Aorta (tissue), 5 donors: ENCODE data around the gene CAMK2A. TPM values are rescaled to one million over a fixed set of nuclear protein-coding genes. Genes with fewer than 3 reads are reported as not detected.

Experiments used
- ATAC-seq: fragments of 200-7000 bp; cut with Tn5 transposase; one replicate; pipeline ENCODE4 v1.9.1; 2022; ENCODE audit warnings: moderate library complexity; ENCODE audit not compliant: low FRiP score
- DNase-seq, 2 donors: peaks; one replicate each; pipeline ENCODE4 v3.0.0-alpha.2; 2020
- H3K27ac ChIP-seq, 2 donors: one replicate each; pipeline ENCODE4 v1.5.1; 2013; ENCODE audit warnings: low read length in 2 of 2, mild to moderate bottlenecking in 2 of 2, moderate library complexity in 2 of 2, control low read depth in 1 of 2, inconsistent platforms in 1 of 2, low read depth in 1 of 2
- H3K27me3 ChIP-seq, 2 donors: one replicate each; pipeline ENCODE4 v1.6.1; 2013; ENCODE audit warnings: control low read depth in 1 of 2, low read length in 1 of 2, mild to moderate bottlenecking in 1 of 2, moderate library complexity in 1 of 2; ENCODE audit not compliant: insufficient read depth in 2 of 2, control insufficient read depth in 1 of 2
- H3K36me3 ChIP-seq, 2 donors: one replicate each; pipeline ENCODE4 v1.6.1; 2013; ENCODE audit warnings: control low read depth in 1 of 2, low read length in 1 of 2, mild to moderate bottlenecking in 1 of 2; ENCODE audit not compliant: insufficient read depth in 2 of 2, control insufficient read depth in 1 of 2
- H3K4me1 ChIP-seq, 2 donors: one replicate each; pipeline ENCODE4 v1.6.1; 2013; ENCODE audit warnings: low read length in 2 of 2, control low read depth in 1 of 2, mild to moderate bottlenecking in 1 of 2, moderate library complexity in 1 of 2; ENCODE audit not compliant: insufficient read depth in 2 of 2, control insufficient read depth in 1 of 2
- H3K4me3 ChIP-seq, 2 donors: one replicate each; pipeline ENCODE4 v1.5.1; 2013; ENCODE audit warnings: low read length in 2 of 2, control low read depth in 1 of 2, mild to moderate bottlenecking in 1 of 2
- H3K9me3 ChIP-seq: one replicate; pipeline ENCODE4 v1.6.1; 2013; ENCODE audit warnings: mild to moderate bottlenecking, low read length; ENCODE audit not compliant: control insufficient read depth
- WGBS, 2 donors: extraction: QIAGEN DNeasy Blood & Tissue Kit; methylation state at CpG; one replicate each; pipeline ENCODE4 v1.1.7; 2013; 5-methylcytosine and 5-hydroxymethylcytosine counted together
- intact Hi-C, 2 donors: fragments of 100-400 bp; cut with DNase I; formaldehyde crosslinking; loops; one replicate each; pipeline versions ENCODE4 v1.14.2 to v1.15.0; 2022
- polyA plus RNA-seq, 2 donors: library from polyadenylated mRNA; stranded (reverse); fragments of 200-250 nt; gene quantifications; one replicate each; pipeline ENCODE4 v1.2.3, GENCODE V29; 2013
- total RNA-seq, 2 donors: library from RNA; stranded (reverse); fragmentation: NEBNext Ultra II Directional; extraction: Animal tissue kit (Norgen Biotek cat#: 25700); gene quantifications; one replicate each; pipeline ENCODE4 v1.2.1, GENCODE V29; 2021
- donor health status: healthy with polysubstance abuse.
- donor health status: Bipolar disorder and iron deficiency.
- donor health status: DM: no; HTN: no; CAD: no.
- donor health status: DM: no; HTN: no; CAD: no.
- donor health status: DM: yes; HTN: yes; CAD: no.

The CAMK2A gene
- total and polyA plus RNA-seq, 4 donors, result 0.13 to 0.36 (median 0.15) TPM; not detected in 1

DNA sequence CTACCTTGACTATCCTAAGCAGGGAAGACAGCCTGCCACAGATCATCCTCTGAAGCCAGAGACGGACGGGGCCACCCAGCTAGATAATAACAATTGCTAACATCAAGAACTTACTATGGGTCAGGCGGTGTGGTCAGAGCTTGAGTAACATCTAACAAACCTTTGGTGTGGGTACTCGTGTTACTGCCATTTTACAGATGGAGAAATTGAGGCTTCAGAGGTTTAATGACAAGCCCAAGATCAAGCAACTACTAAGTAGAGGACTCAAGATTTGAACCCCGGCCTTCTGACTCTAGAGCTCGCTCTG, 29.9 kb upstream of the CAMK2A start:
- no peak overlapping the region for H3K27ac ChIP-seq
- no peaks in the 10 kb centered on the region for H3K4me1 ChIP-seq
- WGBS, 2 donors, result 96 to 97% methylated on average over 6 of the region's 6 CpGs
- H3K27me3 ChIP-seq, result no peaks in the 10 kb centered on the region
- no peaks in the 10 kb centered on the region for H3K36me3 ChIP-seq
- DNase-seq, result no peak
- H3K9me3 ChIP-seq, result no peaks in the 10 kb centered on the region
- ATAC-seq, result no peak
- intact Hi-C loops, result no loop called here
- no peak overlapping the region for H3K4me3 ChIP-seq

DNA sequence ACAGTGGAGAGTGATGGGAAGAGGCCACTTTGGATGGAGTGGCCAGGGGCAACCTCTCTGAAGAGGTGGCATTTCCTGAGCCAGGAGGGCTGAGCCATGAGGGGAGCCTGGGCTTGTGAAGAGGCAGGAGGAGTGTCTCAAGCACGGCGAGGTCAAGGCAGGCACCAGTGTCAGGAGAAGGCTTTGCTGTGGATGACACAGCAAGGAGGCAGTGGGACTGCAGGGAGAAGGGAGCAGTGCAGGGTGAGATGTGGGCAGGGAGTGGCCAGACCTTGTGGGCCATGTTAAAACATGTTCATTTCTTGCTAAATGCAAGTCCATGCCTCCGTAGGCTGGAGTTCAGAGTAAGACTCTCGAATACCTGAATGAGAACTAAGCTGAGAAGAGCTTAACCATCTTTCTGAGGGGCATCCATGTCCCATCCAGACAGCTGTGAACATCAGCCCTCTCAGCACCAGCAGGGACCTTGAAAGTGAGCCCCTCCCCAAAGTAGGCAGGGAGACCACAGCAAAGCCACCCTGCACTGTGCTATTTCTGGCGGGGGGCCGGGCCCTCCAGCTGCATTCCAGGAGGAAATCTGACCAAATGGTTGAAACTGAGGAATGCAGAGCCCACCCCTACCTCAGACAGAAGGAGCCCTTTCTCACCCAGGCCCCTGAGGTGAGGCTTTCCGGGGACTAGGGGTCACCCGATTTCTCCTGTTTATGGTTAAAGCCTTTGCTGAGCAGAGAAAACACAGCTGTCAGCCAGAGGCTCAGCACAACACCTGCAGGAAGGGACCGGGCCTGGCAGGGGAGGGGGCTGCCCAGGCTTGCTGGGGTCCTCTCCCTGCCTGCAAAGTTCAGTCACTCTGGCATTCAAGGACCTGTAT, 29.3 kb upstream of the CAMK2A start:
- H3K9me3 ChIP-seq, result no peaks in the 10 kb centered on the region
- H3K27ac ChIP-seq, result no peak overlapping the region
- DNase-seq, result no peak
- intact Hi-C loops, result no loop called here
- H3K36me3 ChIP-seq, result no peaks in the 10 kb centered on the region
- WGBS, 2 donors, result 78 to 81% methylated on average over 9 of the region's 9 CpGs
- no peak for ATAC-seq
- H3K27me3 ChIP-seq, result no peaks in the 10 kb centered on the region
- no peaks in the 10 kb centered on the region for H3K4me1 ChIP-seq
- no peak overlapping the region for H3K4me3 ChIP-seq

DNA sequence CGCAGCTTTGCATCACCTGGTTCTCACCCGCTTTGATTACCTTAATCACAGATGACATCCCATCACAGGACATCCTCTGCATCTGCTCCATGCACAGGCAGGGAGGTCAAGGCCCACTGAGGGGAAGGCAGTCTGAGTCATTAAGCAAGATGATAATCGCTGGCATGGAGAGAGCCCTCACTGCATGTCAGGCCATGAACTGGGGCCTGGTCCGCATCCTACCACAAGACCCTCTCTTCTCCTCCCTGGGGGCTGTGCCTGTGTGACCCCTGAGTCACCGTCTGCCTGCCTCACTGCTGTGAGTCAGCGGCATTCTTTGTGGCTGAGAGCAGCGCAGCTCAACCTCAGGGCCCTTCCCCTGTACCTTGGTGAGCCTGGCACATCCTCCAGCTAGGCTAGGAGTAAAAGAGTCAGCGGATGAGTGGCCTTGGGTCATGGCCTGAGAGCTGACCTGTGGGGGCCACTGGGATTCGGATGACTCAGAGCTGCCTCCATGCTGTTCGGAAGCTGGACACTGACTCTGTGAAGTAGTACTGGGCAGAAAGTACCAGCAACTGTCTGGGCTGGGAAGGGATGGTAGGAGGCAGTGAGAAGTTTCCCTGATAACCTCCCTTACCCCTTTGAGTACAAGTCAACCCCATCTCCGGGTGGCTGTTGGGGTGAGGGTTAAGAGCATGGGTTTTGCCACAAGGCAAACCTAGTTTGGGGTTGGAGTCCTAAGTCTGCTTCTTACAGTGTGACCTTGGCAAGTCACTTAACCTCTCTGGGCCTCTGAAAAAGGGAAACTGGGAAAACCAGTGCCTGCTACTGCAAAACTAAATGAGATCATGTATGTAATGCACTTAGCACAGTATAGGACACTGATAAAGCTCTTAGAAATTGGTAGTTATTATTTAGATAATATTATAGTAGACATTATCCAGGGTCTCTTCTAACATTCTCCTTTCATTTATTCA, 27.8 kb upstream of the CAMK2A start:
- 86 to 90% methylated on average over 11 of the region's 11 CpGs for whole genome bisulfite sequencing, 2 donors
- no peaks in the 10 kb centered on the region for H3K9me3 ChIP-seq
- no peaks in the 10 kb centered on the region for H3K4me1 ChIP-seq

DNA sequence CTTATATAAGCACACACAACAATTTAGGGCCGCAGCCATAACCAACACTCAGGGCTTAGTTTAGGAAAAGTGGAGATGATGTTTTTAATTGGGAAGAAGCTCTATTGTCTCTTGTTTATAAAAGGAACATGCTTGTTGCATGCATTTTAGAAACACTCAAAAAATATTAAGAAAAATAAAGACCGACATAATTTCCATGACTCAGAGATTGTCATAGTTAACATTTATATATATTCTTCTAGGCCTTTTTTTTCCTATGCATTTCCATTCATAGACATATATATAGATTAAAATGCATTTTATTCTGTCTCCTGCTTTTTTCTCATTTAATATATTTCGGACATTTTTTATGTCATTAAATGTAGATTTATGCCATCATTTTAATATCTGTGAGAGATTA, 26.7 kb upstream of the CAMK2A start:
- 90 to 94% methylated on average over 3 of the region's 3 CpGs for WGBS, 2 donors

More for the DNA sequence above, 27.8 kb upstream of the CAMK2A start:
- Histone ChIP-seq H3K27me3 (no peaks in the 10 kb centered on the region), H3K36me3 (no peaks in the 10 kb centered on the region), H3K4me3 (no peak overlapping the region), H3K27ac (no peak overlapping the region)
- ATAC-seq, result peak; percentile 37
- DNase-seq, result no peak
- intact Hi-C loops, result no loop called here

DNA sequence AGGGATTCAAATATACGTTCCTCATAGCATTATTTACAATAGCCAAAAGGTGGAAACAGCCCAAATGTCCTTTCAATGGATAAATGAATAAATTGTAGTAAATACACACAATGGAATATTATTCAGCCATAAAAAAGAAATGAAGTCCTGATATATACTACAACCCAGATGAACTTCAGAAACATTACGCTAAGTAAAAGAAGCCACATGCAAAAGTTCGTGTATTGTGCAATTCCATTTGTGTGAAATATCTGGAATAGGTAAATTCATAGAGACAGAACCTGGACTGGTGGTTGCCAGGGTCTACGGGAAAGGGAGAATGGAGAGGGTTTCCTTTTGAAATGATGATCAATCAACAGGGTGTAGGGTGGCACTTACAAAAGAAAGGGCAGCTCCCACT, 25.7 kb upstream of the CAMK2A start:
- ATAC-seq, result no peak
- WGBS, 2 donors, result 95 to 96% methylated on average over 4 of the region's 4 CpGs

More for the DNA sequence above, 26.7 kb upstream of the CAMK2A start:
- ATAC-seq (no peak), DNase-seq (no peak)
- no peaks in the 10 kb centered on the region for H3K4me1 ChIP-seq
- no peaks in the 10 kb centered on the region for H3K36me3 ChIP-seq
- H3K27me3 ChIP-seq, result no peaks in the 10 kb centered on the region
- intact Hi-C loops, result no loop called here
- H3K4me3 ChIP-seq, result no peak overlapping the region
- no peaks in the 10 kb centered on the region for H3K9me3 ChIP-seq
- H3K27ac ChIP-seq, result no peak overlapping the region

DNA sequence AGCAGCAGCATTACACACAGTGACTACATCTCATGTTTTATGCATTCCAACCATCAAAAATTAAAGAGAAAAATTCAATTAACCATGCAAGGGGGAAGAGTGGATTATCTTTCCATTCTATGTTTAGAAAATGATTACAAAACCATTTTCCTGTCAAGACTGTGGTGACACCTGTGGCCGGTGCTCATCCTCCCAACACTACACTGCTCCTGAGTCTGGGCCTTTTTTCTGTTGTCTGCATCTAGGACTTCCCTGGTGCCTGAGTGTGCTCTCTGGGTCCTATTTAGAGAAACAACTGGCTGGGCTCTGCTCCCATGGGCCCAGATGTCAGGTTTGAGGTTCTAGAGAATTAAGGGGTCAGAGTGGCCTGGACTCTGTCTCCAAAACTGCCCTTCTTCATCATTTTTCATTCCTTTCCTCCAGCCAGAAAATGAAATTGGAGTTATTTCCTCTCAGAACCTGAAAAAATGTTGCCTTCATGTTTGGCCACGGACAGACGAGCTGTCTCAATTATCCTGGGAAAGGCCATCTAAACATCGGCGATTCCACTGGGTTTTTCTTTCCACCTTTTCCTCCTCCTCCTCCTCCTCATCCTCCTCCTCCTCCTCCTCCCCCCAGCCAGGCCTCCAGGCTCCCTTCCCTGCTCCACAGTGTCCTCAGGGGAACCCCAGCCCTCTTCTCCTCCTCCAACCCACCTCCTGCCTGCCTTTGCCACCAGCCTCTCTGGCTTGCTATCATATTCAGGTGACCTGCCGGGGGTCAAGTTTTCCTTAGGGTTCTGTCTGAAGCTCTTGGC, 24.5 kb upstream of the CAMK2A start:
- ATAC-seq (no peak), DNase-seq (no peak)
- 56 to 61% methylated on average over 6 of the region's 6 CpGs for WGBS, 2 donors
- no peaks in the 10 kb centered on the region for H3K36me3 ChIP-seq
- H3K9me3 ChIP-seq, result no peaks in the 10 kb centered on the region
- no peak overlapping the region for H3K4me3 ChIP-seq
- H3K27ac ChIP-seq, result no peak overlapping the region
- intact Hi-C loops, result no loop called here
- no peaks in the 10 kb centered on the region for H3K4me1 ChIP-seq
- H3K27me3 ChIP-seq, result no peaks in the 10 kb centered on the region

More for the DNA sequence above, 25.7 kb upstream of the CAMK2A start:
- DNase-seq, result no peak
- Histone ChIP-seq H3K4me3 (no peak overlapping the region), H3K27me3 (no peaks in the 10 kb centered on the region), H3K4me1 (no peaks in the 10 kb centered on the region), H3K36me3 (no peaks in the 10 kb centered on the region), H3K27ac (no peak overlapping the region), H3K9me3 (no peaks in the 10 kb centered on the region)
- intact Hi-C loops, result no loop called here

DNA sequence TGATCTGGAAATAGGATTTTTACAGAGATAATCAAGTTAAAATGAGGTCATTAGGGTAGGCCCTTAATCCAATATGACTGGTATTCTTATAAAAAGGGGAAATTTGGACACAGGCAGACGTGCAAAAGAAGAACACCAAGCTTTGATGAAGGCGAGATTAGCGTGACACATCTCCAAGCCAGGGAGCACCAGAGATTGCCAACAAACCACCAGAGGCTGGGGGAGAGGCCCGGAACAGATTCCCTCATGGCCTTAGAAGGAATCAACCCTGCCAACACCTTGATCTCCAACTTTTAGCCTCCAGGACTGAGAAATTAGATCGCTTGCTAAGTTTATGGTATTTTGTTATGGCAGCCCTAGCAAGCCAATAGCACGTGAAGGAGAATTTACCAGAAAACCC, 23.9 kb upstream of the CAMK2A start:
- Histone ChIP-seq H3K4me1 (no peaks in the 10 kb centered on the region), H3K27me3 (no peaks in the 10 kb centered on the region), H3K9me3 (no peaks in the 10 kb centered on the region), H3K4me3 (no peak overlapping the region), H3K36me3 (no peaks in the 10 kb centered on the region), H3K27ac (no peak overlapping the region)
- no peak for DNase-seq
- 95 to 96% methylated on average over 6 of the region's 6 CpGs for WGBS, 2 donors
- intact Hi-C loops, result no loop called here
- no peak for ATAC-seq

DNA sequence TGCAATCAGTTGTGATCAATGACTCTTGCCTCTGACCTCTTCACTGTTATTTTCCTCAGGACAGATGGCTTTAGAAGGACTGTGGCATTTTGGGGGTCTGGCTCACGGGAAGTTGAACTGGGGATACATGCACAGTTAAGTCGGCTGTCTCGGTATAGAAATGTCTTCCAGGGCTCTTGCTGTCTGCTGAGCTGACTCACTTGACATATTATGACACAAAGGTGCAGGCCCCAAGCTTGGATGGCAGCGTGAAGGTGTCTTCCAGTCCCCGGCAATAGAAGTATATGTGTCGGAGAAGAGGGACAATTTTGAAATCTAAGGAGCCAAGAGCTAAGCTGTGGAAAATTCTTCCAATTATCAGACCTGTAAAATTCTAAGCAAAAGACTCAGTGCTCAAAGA, 22.9 kb upstream of the CAMK2A start:
- WGBS, 2 donors, result 90 to 94% methylated on average over 6 of the region's 6 CpGs
- Histone ChIP-seq H3K9me3 (no peaks in the 10 kb centered on the region), H3K27ac (no peak overlapping the region), H3K4me3 (no peak overlapping the region), H3K4me1 (no peaks in the 10 kb centered on the region), H3K36me3 (no peaks in the 10 kb centered on the region), H3K27me3 (no peaks in the 10 kb centered on the region)
- ATAC-seq (no peak), DNase-seq (no peak)
- intact Hi-C loops, result no loop called here
